GM10266 (cell line): ENCODE data around the gene LPCAT3.

Experiments
- DNase-seq: peaks from one replicate; pipeline ENCODE4 v3.0.0; 2012; ENCODE audit errors: extremely low spot score
- CTCF ChIP-seq: IDR thresholded peaks from 2 replicates; pipeline ENCODE4 v1.5.1; 2012; ENCODE audit warnings: mild to moderate bottlenecking, low read depth; ENCODE audit not compliant: control insufficient read depth, insufficient read depth; ENCODE audit errors: missing control alignments

LPCAT3 gene

GRCh38 chr12:6929466-6930452, 88.5 kb downstream of the LPCAT3 start:
- DNase-seq = no peak
- peak; percentile 9 for TF ChIP-seq CTCF

DNA sequence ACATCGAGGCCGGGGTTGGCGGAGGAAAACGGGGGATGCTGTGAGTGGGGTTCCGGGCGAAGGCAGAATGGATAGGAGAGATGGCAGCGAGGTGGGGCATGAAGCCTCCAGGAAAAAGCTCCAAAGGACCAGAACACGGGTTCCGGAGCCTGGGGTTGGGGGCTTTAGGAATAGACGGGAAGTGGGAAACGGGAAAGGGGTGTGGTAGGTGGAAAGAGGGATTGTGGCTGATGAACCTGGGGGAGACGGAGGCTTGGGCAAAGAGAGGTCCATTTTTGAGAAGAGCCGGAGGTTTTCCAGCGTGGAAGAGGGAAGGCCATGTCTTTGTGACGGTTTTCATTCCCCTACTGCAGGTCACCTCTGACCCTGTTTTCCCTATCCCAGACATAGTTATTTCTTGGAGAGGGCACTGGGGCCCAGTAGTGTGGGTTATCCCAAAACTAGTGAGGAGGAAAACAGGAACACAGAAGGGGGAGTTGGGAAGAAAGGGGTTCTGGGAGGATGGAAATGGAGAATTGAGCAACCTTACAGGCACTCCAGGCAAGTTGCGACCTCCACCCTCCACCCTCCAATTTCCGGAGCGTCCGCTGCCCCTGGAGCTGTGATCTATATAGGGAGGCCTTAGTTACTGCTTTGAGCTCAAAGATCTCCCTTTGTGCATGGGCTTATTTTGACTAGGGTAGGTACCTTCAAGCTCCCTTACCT, 89.4 kb downstream of the LPCAT3 start:
- DNase-seq = no peak
- TF ChIP-seq CTCF = no peak

- DNase-seq = peak; percentile 70
- no peak for TF ChIP-seq CTCF
Measured at GRCh38 chr12:6928022-6928702, 90.1 kb downstream of the LPCAT3 start.

DNA sequence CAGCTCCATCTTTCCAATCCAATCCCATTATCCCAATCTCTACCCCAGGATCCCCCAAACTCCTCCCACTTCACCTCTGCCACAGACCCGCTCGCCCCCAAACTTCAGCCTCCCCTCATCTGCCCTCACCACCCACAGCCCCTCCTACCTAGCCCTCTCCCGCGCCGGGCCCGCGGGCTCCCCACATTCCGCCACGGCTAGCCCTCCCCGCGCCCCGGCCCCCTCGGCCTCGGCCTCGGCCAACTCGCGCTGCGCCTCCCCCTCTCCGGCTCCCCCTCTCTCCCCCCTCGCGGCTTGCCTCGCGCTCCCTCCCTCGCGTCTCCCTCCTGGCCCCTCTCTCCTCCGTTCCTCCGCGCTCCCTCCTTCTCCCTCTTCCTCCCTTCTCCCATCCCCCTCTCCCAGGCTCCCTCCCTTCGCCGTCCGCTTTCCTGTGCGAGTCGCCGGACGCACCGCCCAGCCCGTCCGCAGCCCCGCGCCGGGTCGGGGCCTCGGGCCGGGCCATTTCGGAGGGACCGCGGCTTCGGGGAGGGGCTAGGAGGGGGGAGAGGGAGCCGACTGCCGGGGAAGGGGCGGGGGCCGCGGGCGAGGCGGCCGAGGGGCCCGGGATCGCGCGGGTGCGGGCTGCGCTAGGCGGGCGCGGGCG, 90.8 kb downstream of the LPCAT3 start, which contains the start of gene ATN1:
TSS of gene ATN1 (plus strand) at position 581 of the 643 bp plus-strand sequence. CDS start 6,043 bp downstream, outside the sequence.
- peak; percentile 81 for DNase-seq
- TF ChIP-seq CTCF = no peak
